Measurements from ENCODE around the gene ADARB2. TPM values are rescaled to one million over a fixed set of nuclear protein-coding genes. Genes with fewer than 3 reads are reported as not detected.

Gene ADARB2
- total and polyA plus RNA-seq, 8 donors = 0.41 to 0.92 (median 0.76) TPM

GRCh38 chr10:1642600-1643160 lies 94.6 kb downstream of the ADARB2 start:
- H3K4me3 ChIP-seq = no peak overlapping the region
- H3K27me3 ChIP-seq = peaks cover 0 to 20% of the 10 kb centered on the region in 2 donors
- intact Hi-C loops (cut with DNase I) = no loop called here
- H3K9me3 ChIP-seq = peaks cover 0 to 1% of the 10 kb centered on the region in 2 donors
- no peak for TF ChIP-seq CTCF (IDR thresholded peaks at IDR 0.05)
- no peaks in the 10 kb centered on the region for H3K36me3 ChIP-seq
- DNase-seq (no peak), ATAC-seq (no peak)
- no peak overlapping the region for H3K27ac ChIP-seq
- no peaks in the 10 kb centered on the region for H3K4me1 ChIP-seq

- Histone ChIP-seq H3K4me1 (no peaks in the 10 kb centered on the region), H3K36me3 (no peaks in the 10 kb centered on the region), H3K27me3 (peaks cover 0 to 22% of the 10 kb centered on the region in 2 donors), H3K4me3 (no peak overlapping the region), H3K27ac (no peak overlapping the region), H3K9me3 (peaks cover 0 to 1% of the 10 kb centered on the region in 2 donors)
- no peak for DNase-seq
- no peak for TF ChIP-seq CTCF (IDR thresholded peaks at IDR 0.05)
- intact Hi-C loops (cut with DNase I) = no loop called here
- ATAC-seq = no peak
Observed at GRCh38 chr10:1641402-1641801, 95.9 kb downstream of the ADARB2 start.

GRCh38 chr10:1638889-1639419 lies 98.4 kb downstream of the ADARB2 start:
- H3K27me3 ChIP-seq = peaks cover 0 to 25% of the 10 kb centered on the region in 2 donors
- DNase-seq (no peak), ATAC-seq (no peak)
- no peak overlapping the region for H3K27ac ChIP-seq
- no peak overlapping the region for H3K4me3 ChIP-seq
- no peak for TF ChIP-seq CTCF (IDR thresholded peaks at IDR 0.05)
- H3K4me1 ChIP-seq = no peaks in the 10 kb centered on the region
- H3K36me3 ChIP-seq = no peaks in the 10 kb centered on the region
- intact Hi-C loops (cut with DNase I) = no loop called here
- H3K9me3 ChIP-seq = no peaks in the 10 kb centered on the region

GRCh38 chr10:1635340-1635739 lies 102.0 kb downstream of the ADARB2 start:
- H3K4me3 ChIP-seq = no peak overlapping the region
- ATAC-seq (no peak), DNase-seq (no peak)
- intact Hi-C loops (cut with DNase I) = no loop called here
- H3K27me3 ChIP-seq = peaks cover 0 to 20% of the 10 kb centered on the region in 2 donors
- H3K27ac ChIP-seq = no peak overlapping the region
- TF ChIP-seq CTCF (IDR thresholded peaks at IDR 0.05) = no peak
- no peaks in the 10 kb centered on the region for H3K4me1 ChIP-seq
- H3K9me3 ChIP-seq = no peaks in the 10 kb centered on the region
- H3K36me3 ChIP-seq = no peaks in the 10 kb centered on the region

- DNase-seq (no peak), ATAC-seq (no peak)
- Histone ChIP-seq H3K9me3 (no peaks in the 10 kb centered on the region), H3K27ac (no peak overlapping the region), H3K4me1 (no peaks in the 10 kb centered on the region), H3K36me3 (no peaks in the 10 kb centered on the region), H3K27me3 (peaks cover 0 to 17% of the 10 kb centered on the region in 2 donors), H3K4me3 (no peak overlapping the region)
- TF ChIP-seq CTCF (IDR thresholded peaks at IDR 0.05) = no peak
- intact Hi-C loops (cut with DNase I) = no loop called here
Observed at GRCh38 chr10:1634239-1634638, 103.1 kb downstream of the ADARB2 start.
